Measurements from ENCODE around the gene FAM209A. TPM values are rescaled to one million over a fixed set of nuclear protein-coding genes. Genes with fewer than 3 reads are reported as not detected.

FAM209A gene
- total and polyA plus RNA-seq, 2 experiments from 2014 or later, result 0.15 TPM; not detected in 1

DNA sequence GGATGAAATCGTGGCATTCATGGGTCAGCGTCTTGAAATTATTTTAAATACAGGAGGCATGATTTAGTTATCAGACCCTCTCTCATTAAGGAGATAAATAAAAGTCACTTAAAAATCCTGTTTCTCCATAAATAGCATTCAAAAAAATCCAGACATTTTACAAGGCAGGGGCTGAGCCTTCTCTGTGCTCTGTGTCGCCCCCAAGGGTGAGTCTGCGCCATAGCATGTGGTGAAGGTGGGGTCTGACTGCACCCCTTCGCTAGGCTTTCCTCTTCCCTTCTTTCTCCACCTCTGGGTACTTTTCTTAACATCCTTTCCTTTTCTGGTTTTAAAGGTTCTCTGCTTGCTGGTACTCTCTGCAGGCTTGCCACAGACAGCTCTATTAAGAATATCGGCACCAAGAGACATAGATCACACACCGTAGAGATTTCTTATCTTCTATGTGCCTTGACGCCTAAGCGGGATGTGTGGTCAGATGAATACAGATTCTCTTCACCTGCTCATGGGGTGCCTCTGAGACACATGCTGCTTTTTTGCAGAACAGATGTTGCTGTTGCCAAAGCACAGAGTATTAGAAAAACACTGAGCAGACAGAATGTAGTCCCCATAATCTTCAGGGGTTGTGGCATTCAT, 20.1 kb upstream of the FAM209A start:
- Histone ChIP-seq H3K27ac (no peak overlapping the region), H3K36me3 (no peaks in the 10 kb centered on the region), H3K4me1 (ENCODE audit: low read depth) (no peaks in the 10 kb centered on the region), H3K4me3 (no peak overlapping the region), H3K9me3 (ENCODE audit: low read depth) (no peaks in the 10 kb centered on the region), H3K27me3 (no peaks in the 10 kb centered on the region)
- DNase-seq (ENCODE audit: low read depth in 1 of 2, low spot score in 1 of 2), result peak; percentile 6 to 8
- TF ChIP-seq, protein P1, sequence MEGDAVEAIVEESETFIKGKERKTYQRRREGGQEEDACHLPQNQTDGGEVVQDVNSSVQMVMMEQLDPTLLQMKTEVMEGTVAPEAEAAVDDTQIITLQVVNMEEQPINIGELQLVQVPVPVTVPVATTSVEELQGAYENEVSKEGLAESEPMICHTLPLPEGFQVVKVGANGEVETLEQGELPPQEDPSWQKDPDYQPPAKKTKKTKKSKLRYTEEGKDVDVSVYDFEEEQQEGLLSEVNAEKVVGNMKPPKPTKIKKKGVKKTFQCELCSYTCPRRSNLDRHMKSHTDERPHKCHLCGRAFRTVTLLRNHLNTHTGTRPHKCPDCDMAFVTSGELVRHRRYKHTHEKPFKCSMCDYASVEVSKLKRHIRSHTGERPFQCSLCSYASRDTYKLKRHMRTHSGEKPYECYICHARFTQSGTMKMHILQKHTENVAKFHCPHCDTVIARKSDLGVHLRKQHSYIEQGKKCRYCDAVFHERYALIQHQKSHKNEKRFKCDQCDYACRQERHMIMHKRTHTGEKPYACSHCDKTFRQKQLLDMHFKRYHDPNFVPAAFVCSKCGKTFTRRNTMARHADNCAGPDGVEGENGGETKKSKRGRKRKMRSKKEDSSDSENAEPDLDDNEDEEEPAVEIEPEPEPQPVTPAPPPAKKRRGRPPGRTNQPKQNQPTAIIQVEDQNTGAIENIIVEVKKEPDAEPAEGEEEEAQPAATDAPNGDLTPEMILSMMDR (IDR thresholded peaks at IDR 0.05; ENCODE audit: low read depth, low read length), result peak; percentile 57

DNA sequence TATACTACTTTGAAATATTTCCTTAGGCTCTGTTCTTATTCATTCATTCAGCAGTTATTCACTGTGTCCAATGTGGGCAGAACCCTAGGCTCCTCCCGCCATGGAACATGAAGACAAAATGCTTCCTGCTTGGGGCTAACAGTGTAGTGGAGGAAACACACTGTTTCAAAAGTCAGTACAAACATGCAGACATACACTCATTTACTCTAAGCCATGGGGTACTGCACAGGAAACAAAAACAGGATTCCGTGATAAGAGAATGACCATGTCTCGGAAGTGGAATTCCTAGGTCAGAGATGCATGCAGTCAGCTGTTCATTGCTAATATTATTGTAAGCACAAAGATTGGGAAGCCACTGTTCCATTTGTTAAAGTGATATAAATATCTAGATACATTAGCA, 18.4 kb upstream of the FAM209A start:
- Histone ChIP-seq H3K27ac (no peak overlapping the region), H3K9me3 (ENCODE audit: low read depth) (no peaks in the 10 kb centered on the region), H3K27me3 (no peaks in the 10 kb centered on the region), H3K36me3 (no peaks in the 10 kb centered on the region), H3K4me3 (no peak overlapping the region), H3K4me1 (ENCODE audit: low read depth) (no peaks in the 10 kb centered on the region)
- TF ChIP-seq, protein P1 (IDR thresholded peaks at IDR 0.05; ENCODE audit: low read depth, low read length), result no peak
- DNase-seq (ENCODE audit: low read depth in 1 of 2, low spot score in 1 of 2), result peak in 1 of 2 donors; percentile 46

DNA sequence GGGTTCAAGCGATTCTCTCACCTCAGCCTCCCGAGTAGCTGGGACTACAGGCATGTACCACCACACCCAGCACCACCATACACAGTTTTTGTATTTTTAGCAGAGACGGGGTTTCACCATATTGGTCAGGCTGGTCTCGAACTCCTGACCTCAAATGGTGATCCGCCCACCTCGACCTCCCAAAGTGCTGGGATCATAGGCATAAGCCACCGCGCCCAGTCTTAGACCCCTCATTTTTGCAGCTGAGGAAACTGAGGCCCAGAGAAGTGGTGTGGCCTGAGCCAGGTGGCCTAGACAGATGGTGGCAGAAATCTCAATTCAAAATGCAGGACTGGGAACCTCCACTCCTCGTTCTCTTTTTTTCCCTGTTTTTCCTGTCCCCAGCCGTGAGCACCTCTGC, 12.6 kb upstream of the FAM209A start:
- Histone ChIP-seq H3K4me1 (ENCODE audit: low read depth) (no peaks in the 10 kb centered on the region), H3K27ac (no peak overlapping the region), H3K9me3 (ENCODE audit: low read depth) (no peaks in the 10 kb centered on the region), H3K36me3 (peaks cover 1% of the 10 kb centered on the region), H3K4me3 (no peak overlapping the region), H3K27me3 (no peaks in the 10 kb centered on the region)
- DNase-seq (ENCODE audit: low read depth in 1 of 2, low spot score in 1 of 2), result no peak
- TF ChIP-seq, protein P1 (IDR thresholded peaks at IDR 0.05; ENCODE audit: low read depth, low read length), result no peak

DNA sequence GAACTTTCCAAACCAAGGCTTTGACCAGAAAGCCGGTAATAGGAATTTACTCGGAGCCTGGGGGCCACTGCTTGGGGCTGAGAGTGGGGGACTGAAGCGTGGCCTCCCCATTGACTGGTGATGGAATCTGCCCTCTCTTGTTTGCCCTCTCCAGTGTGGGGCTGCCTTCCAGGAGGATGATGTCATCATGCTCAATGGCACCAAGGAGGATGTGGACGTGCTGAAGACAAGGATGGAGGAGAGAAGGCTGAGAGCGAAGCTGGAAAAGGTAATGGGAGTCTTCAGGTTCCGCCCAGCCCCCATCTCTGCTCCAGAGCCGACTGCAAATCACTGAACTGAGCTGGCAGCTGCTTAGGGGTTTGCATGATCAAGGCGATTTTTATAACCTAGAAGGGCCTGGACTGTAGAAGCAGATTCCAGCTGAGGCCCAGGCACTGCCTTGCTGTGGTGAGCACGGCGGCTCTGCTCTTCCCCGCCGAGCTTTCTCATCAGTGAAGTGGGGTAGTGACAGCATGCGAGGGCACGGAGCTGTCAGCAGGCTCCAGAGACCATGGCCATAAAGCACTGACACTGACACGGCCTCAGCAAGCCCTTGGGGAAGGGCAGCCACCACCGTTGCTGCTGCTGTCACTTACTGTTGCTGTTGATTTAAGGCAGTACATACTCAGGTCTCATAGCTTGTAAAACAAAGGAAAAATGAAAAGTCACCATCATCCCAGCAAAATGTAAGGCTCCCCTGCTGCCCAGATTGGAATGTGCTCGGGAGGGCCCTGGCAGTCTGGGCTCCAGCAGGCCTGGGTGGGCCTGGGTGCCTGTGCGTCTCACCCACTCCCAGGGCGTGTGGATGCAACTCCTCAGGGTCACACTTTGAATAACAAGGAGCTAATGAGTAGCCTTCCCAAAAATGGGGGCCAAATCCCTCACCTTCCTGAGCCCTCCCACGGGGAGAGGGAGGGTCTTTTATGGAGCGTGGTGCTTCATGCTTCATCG, 11.1 kb upstream of the FAM209A start:
- DNase-seq (ENCODE audit: low read depth in 1 of 2, low spot score in 1 of 2), result no peak
- no peak overlapping the region for H3K27ac ChIP-seq
- TF ChIP-seq, protein P1 (IDR thresholded peaks at IDR 0.05; ENCODE audit: low read depth, low read length), result no peak
- no peaks in the 10 kb centered on the region for H3K9me3 ChIP-seq (ENCODE audit: low read depth)
- H3K36me3 ChIP-seq, result peaks cover 11% of the 10 kb centered on the region
- no peaks in the 10 kb centered on the region for H3K4me1 ChIP-seq (ENCODE audit: low read depth)
- no peaks in the 10 kb centered on the region for H3K27me3 ChIP-seq
- no peak overlapping the region for H3K4me3 ChIP-seq

DNA sequence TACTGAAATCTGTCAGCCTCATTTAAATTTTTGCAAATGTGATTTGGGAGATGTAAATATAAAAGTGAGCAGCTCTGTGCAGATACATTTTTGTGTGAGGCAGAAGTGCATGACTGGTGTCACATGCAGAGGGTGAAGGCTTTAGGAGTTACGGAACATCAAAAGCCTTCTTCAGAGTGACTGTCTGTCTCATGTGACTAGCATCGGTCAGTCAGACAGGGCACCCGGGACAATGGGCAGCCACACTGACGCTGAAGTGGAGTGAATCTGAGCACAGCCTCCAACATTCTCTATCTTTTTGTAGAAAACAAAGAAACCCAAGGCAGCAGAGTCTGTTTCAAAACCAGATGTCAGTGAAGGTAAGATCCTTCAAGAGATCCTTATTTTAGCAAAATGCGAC, 7.9 kb upstream of the FAM209A start:
- H3K27me3 ChIP-seq, result no peaks in the 10 kb centered on the region
- H3K9me3 ChIP-seq (ENCODE audit: low read depth), result no peaks in the 10 kb centered on the region
- no peak for DNase-seq (ENCODE audit: low read depth in 1 of 2, low spot score in 1 of 2)
- TF ChIP-seq, protein P1 (IDR thresholded peaks at IDR 0.05; ENCODE audit: low read depth, low read length), result no peak
- no peak overlapping the region for H3K27ac ChIP-seq
- no peak overlapping the region for H3K4me3 ChIP-seq
- peaks cover 15% of the 10 kb centered on the region for H3K36me3 ChIP-seq
- H3K4me1 ChIP-seq (ENCODE audit: low read depth), result no peaks in the 10 kb centered on the region

Data from cardiac muscle cell (in vitro differentiated cells and primary cell).